Measurements from ENCODE around the gene CCDC169. TPM values are rescaled to one million over a fixed set of nuclear protein-coding genes. Genes with fewer than 3 reads are reported as not detected.

Gene CCDC169
- total and polyA plus RNA-seq, 2 donors (not counting 1 experiment from before 2014, with no cell fraction given): 0.07 TPM; not detected in 1

DNA sequence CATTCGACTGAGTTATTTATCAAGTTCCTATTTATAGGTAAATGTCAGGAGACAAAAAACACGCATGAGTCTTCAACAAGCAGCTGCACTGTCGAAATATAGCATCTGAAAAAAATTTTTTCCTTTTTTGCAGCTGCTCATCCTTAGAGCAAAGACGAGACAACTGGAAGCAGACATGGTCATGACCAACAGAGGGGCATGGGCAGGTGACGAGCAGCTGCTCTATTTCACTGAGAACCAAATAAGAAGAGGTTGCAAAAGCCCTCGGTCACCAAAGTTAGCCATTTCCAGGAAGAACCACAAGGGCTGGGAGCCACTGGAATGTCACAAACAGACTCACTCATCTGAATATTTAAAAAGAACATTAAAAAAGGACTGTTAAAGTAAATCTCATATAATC, 105.4 kb downstream of the CCDC169 start:
- POLR2A ChIA-PET: no interaction called here
- no peak overlapping the region for H3K27ac ChIP-seq (ENCODE audit: low read length in 2 of 2)
- H2AFZ ChIP-seq (ENCODE audit: insufficient read depth, low read depth, low read length, poor library complexity, severe bottlenecking): no peak overlapping the region
- CTCF ChIA-PET: no interaction called here
- Mint-ChIP-seq H3K4me1 (no peaks in the 10 kb centered on the region), H3K9me3 (ENCODE audit: insufficient read depth) (no peaks in the 10 kb centered on the region), H3K27ac (no peak overlapping the region), H3K27me3 (no peaks in the 10 kb centered on the region), H3K4me3 (no peak overlapping the region)
- 79% methylated on average over 3 of the region's 6 CpGs for WGBS (ENCODE audit: insufficient coverage)
- no peaks in the 10 kb centered on the region for H3K4me1 ChIP-seq (ENCODE audit: control insufficient read depth in 2 of 2, insufficient read depth in 2 of 2, low read length in 2 of 2)
- no peaks in the 10 kb centered on the region for H3K27me3 ChIP-seq (replicated peaks in 1 of 4; ENCODE audit: control extremely low read depth in 1 of 4, control insufficient read depth in 3 of 4, insufficient read depth in 4 of 4, low read length in 3 of 4)
- no peaks in the 10 kb centered on the region for H3K36me3 ChIP-seq (replicated peaks in 1 of 2; ENCODE audit: control extremely low read depth in 1 of 2, control insufficient read depth in 1 of 2, extremely low read depth in 1 of 2, insufficient read depth in 2 of 2, low read length in 1 of 2)
- ATAC-seq (ENCODE audit: low read depth): no peak
- no peak overlapping the region for H3K9ac ChIP-seq (ENCODE audit: low read length)
- TF ChIP-seq, protein P1, sequence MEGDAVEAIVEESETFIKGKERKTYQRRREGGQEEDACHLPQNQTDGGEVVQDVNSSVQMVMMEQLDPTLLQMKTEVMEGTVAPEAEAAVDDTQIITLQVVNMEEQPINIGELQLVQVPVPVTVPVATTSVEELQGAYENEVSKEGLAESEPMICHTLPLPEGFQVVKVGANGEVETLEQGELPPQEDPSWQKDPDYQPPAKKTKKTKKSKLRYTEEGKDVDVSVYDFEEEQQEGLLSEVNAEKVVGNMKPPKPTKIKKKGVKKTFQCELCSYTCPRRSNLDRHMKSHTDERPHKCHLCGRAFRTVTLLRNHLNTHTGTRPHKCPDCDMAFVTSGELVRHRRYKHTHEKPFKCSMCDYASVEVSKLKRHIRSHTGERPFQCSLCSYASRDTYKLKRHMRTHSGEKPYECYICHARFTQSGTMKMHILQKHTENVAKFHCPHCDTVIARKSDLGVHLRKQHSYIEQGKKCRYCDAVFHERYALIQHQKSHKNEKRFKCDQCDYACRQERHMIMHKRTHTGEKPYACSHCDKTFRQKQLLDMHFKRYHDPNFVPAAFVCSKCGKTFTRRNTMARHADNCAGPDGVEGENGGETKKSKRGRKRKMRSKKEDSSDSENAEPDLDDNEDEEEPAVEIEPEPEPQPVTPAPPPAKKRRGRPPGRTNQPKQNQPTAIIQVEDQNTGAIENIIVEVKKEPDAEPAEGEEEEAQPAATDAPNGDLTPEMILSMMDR (IDR thresholded peaks at IDR 0.05): no peak
- TF ChIP-seq EZH2 (IDR thresholded peaks at IDR 0.05; ENCODE audit: borderline replicate concordance, insufficient read depth, low read depth, low read length, poor library complexity, severe bottlenecking): no peak
- no peaks in the 10 kb centered on the region for H3K79me2 ChIP-seq (ENCODE audit: control insufficient read depth, insufficient read depth, low read length)
- DNase-seq: no peak
- intact Hi-C loops (cut with micrococcal nuclease): no loop called here
- H3K4me3 ChIP-seq (ENCODE audit: control extremely low read depth in 1 of 5, extremely low read depth in 1 of 5, insufficient read depth in 1 of 5, low read depth in 2 of 5, low read length in 4 of 5): no peak overlapping the region
- peaks cover 0 to 5% (median 0%) of the 10 kb centered on the region in 3 donors for H3K9me3 ChIP-seq (ENCODE audit: control extremely low read depth in 1 of 3, control insufficient read depth in 2 of 3, insufficient read depth in 1 of 3, low read length in 2 of 3)
- H3K4me2 ChIP-seq (replicated peaks; ENCODE audit: low read depth, low read length, poor library complexity, severe bottlenecking): no peak overlapping the region
- H4K20me1 ChIP-seq (ENCODE audit: control insufficient read depth, insufficient read depth, low read length, poor library complexity, severe bottlenecking): no peaks in the 10 kb centered on the region

- intact Hi-C loops (cut with micrococcal nuclease): no loop called here
- no peaks in the 10 kb centered on the region for H3K27me3 ChIP-seq (replicated peaks in 1 of 4; ENCODE audit: control extremely low read depth in 1 of 4, control insufficient read depth in 3 of 4, insufficient read depth in 4 of 4, low read length in 3 of 4)
- no peak overlapping the region for H3K4me3 Mint-ChIP-seq
- H3K4me1 Mint-ChIP-seq: no peaks in the 10 kb centered on the region
- ChIA-PET POLR2A (no interaction called here), CTCF (no interaction called here)
- ATAC-seq (ENCODE audit: low read depth): no peak
- H3K4me1 ChIP-seq (ENCODE audit: control insufficient read depth in 2 of 2, insufficient read depth in 2 of 2, low read length in 2 of 2): no peaks in the 10 kb centered on the region
- H3K27ac Mint-ChIP-seq: no peak overlapping the region
- no peaks in the 10 kb centered on the region for H3K27me3 Mint-ChIP-seq
- H3K79me2 ChIP-seq (ENCODE audit: control insufficient read depth, insufficient read depth, low read length): no peaks in the 10 kb centered on the region
- H3K36me3 ChIP-seq (replicated peaks in 1 of 2; ENCODE audit: control extremely low read depth in 1 of 2, control insufficient read depth in 1 of 2, extremely low read depth in 1 of 2, insufficient read depth in 2 of 2, low read length in 1 of 2): no peaks in the 10 kb centered on the region
- H3K9me3 ChIP-seq (ENCODE audit: control extremely low read depth in 1 of 3, control insufficient read depth in 2 of 3, insufficient read depth in 1 of 3, low read length in 2 of 3): peaks cover 0 to 5% (median 0%) of the 10 kb centered on the region in 3 donors
- no peak overlapping the region for H3K27ac ChIP-seq (ENCODE audit: low read length in 2 of 2)
- H2AFZ ChIP-seq (ENCODE audit: insufficient read depth, low read depth, low read length, poor library complexity, severe bottlenecking): no peak overlapping the region
- no peaks in the 10 kb centered on the region for H3K9me3 Mint-ChIP-seq (ENCODE audit: insufficient read depth)
- H3K4me2 ChIP-seq (replicated peaks; ENCODE audit: low read depth, low read length, poor library complexity, severe bottlenecking): no peak overlapping the region
- 89% methylated on average over 1 of the region's 3 CpGs for WGBS (ENCODE audit: insufficient coverage)
- H3K4me3 ChIP-seq (ENCODE audit: control extremely low read depth in 1 of 5, extremely low read depth in 1 of 5, insufficient read depth in 1 of 5, low read depth in 2 of 5, low read length in 4 of 5): no peak overlapping the region
- DNase-seq: no peak
- no peak overlapping the region for H3K9ac ChIP-seq (ENCODE audit: low read length)
- TF ChIP-seq, protein P1 (IDR thresholded peaks at IDR 0.05): no peak
- no peak for TF ChIP-seq EZH2 (IDR thresholded peaks at IDR 0.05; ENCODE audit: borderline replicate concordance, insufficient read depth, low read depth, low read length, poor library complexity, severe bottlenecking)
- no peaks in the 10 kb centered on the region for H4K20me1 ChIP-seq (ENCODE audit: control insufficient read depth, insufficient read depth, low read length, poor library complexity, severe bottlenecking)
Observed at GRCh38 chr13:36190771-36191170, 106.8 kb downstream of the CCDC169 start.

Measured in B cell (primary cell).